ENCODE measurements around the gene RAD51AP2.
"Not testable (repeated sequence)": the region's sequence is repeated elsewhere in the genome, so short reads cannot be mapped to it uniquely, and the experiment has no call there.

RAD51AP2 gene

DNA sequence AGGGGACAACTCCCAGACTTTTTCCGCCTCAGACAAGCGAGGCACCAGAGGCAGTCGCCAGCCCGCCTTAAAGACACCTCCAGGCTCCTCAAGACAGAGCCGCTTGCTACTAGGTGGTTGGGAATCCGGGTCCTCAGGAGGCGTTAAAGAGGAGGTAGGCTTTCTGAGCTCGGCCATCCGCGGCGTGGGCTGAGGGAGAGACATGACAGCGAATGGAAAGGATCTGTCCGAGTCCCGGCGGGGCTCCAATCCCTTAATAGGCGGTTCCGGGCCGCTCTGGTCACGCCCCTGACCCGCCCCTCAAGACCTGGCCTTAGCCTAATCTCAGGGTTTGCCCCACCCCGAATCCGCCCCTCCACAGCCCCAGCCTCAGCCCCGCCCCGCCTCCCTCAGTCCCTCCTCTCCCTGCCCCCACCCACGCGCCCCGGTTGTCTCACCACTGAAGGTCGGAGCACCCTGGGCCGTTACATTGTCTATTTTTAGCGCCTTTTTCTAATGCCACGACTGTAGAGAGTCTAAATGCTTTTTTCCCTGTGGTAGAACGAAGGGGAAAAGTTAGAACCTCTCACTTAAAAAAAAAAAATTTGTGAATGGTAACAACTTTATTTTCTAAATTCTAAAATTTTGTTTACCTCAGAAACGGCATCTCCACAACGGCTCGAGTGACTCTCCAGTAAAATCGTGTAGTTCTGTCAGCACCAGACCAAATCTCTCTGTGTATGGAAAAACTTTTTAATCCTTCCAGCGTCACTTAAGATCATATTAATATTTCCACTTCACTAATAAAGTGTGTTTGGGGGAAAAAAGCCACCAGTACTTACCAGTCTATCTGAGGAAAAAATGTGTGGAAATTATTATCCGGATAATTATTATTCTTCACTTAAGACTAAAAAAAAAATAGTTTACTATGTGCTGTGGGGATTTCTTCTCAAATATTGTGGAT is at the start of gene RAD51AP2:
RAD51AP2 (minus strand) TSS at position 229 of the 943 bp plus-strand sequence; CDS start at position 204, 25 bp downstream.
- no peak for DNase-seq

DNA sequence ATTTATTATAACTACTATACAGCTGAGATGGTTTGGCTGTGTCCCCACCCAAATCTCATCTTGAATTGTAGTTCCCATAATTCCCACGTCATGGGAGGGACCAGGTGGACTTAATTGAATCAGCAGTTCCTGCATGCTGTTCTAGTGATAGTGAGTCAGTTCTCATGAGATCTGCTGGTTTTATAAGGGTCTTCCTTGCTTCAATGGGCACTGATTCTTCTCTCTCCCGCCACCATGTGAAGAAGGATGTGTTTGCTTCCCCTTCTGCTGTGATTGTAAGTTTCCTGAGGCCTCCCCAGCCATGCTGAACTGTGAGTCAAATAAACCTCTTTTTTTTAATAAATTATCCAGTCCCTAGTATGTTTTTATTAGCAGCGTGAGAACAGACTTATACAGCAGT is 47.5 kb upstream of the RAD51AP2 start:
- not testable (repeated sequence) for DNase-seq

DNA sequence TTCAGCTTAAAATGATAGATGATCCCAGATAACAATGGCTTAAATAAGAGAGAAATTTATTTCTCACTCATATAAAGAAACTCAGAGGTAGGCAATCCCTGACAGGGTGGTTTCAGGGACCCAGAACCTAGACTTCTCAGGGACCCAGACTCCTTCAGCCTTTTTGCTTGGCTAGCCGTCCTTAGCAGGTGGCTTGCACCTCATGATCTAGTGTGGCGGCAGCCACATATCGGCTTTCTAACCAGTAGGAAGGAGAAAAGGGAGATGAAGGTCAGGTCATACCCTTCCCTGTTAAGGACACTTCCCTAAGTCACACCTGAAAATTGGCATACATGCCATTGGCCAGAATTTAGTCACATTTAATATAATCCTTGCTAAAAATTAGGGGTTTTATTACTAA is 40.6 kb upstream of the RAD51AP2 start:
- no peak for DNase-seq

DNA sequence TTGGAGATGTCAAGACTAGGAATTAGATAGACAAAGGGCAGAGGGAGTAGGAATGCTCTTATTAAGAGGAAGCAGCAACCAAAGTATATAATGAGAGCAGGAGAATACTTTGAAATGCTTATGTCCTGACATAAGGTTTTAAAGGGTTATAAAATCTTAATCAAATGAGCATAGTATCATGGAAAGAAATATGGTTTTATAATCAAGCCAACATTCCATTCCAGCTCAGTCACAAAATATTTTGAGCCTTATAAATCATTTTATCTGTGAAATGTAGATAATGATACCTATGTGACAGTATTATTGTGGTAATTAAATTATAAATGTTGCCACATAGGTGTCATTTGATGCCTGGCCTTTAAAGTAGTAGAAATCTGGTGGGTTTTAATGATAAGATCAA is 39.8 kb upstream of the RAD51AP2 start:
- no peak for DNase-seq

DNA sequence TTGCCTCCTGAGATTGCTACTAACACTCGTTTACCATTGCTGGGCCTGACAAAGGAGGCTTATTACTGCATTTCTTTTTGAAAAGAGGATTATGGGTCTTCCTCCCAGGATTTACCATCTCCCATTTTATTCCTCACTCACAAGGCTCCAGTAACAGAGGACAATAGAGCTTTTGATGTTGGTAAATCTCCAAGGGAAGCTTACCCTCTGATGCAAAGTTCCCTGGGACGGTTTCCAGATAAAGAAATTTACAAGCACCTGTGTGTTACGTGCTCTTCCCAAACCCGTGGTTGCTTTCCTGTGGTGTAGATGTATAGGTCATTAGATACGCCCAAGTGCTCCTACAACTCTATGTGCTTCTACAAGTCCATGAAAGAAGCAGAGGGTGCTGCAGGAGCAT is 39.4 kb upstream of the RAD51AP2 start:
- DNase-seq, result no peak

DNA sequence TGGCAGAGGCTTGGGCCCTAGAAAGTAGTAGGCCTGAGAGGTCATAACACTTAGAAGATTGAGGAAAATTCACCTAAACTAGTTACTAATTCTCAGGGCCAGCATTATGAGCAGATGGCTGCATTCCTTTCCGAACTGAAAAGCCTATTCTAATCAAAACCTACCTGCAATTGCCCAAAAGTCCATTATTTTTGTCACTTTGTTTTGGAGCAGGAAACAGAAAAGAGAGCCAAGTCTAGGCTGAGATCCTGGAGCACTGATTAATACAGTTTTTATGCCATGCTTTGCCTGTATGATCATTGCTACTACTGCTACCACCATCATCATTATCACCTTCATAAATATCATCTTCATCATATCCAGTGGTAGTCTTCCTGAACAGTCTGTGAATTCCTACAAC is 36.9 kb upstream of the RAD51AP2 start:
- no peak for DNase-seq

DNA sequence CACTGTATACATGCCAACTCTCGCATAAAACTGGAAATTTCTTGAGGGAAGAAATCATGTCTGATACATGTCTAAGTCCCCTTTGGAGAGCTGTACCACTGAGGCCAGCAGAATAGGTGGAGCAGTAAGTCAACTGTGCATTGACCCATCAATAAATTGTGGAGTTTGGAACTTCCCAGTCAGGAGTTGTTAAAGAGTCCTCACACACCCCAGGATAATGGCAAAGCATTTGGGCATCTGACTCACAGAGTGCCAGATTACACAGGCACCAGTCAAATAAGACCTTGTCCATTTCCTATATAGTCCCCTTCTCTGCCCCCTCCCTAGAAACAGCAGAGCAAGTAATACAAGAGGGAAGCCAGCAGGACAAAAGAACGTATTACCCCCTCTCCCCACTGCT is 32.7 kb upstream of the RAD51AP2 start:
- no peak for DNase-seq

DNA sequence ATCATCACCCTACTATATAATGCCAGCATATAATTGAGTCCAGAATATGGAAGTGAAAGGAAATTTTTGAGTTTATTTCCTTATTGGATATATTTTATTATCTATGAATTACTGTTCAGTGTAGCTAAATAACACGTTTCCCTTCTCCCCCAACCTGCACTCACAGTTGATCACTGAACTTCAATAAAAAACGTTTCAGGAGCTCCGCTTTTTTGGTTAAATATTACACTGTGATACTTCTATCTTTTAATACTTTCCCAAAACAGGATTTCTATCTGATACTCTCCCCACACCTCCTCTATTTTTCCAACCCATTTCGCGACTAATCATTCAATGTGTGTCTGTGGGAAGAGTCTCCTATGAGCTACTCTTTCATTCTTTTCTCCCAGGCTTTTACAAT is 29.5 kb upstream of the RAD51AP2 start:
- no peak for DNase-seq

DNA sequence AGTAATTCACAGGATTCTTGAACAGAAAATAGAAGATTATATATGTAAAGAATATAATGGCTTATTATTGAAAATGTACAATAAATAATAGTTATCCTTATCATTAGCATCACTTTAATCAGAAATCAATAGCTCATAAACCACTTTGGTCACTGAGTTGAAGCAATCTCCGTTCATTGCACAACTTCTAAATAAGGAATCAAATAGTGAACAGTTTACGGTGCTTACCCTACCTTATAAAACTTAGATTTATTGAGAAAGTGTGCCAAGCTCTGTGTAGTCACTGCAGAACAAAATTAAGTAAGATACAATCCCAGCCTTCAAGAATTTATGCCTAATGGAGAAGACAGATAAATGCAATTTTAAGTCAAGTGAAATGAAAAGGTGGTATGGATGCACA is 29.0 kb upstream of the RAD51AP2 start:
- DNase-seq, result no peak

DNA sequence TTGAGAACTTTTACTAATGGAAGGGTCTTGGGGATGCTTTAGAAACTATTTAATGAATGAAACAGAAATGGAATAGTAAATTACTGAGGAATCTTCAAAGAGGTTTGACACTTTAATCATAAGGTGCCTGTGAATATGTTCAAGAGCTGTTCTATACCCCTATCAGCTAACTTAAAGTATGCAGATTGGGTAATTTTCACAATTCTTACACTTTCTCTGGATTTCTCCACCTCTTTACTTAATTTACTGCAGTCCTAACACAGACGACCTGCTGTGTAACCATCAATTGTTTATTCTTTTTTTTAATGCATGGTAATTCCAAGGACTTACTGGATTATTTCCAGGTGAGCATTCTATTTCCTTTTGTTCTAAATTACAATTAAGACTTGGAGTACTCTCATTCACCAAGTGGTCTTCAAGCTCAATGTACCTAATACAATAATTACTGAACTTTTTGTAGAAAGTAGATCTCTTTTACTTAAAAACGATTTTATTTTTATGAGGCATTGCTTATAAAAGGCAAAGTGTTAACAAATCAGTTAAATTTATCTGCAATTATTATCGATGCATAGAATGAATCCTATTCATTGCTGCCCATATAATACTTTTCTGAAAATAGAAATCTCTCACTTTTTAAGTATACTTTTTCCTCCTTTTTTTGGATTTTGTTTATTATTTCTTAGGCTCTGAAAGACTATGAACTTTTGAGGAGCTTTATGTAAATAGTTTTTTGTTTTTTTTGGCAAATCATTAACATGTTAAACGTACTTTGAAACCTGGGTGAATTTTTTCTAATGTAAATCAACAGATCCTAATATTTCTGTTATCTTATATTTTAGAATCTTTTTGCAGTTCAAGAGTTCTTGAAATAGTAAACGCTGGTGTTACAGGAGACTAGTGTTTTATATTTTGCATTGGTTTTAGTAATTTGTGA is 27.7 kb upstream of the RAD51AP2 start:
- no peak for DNase-seq

DNA sequence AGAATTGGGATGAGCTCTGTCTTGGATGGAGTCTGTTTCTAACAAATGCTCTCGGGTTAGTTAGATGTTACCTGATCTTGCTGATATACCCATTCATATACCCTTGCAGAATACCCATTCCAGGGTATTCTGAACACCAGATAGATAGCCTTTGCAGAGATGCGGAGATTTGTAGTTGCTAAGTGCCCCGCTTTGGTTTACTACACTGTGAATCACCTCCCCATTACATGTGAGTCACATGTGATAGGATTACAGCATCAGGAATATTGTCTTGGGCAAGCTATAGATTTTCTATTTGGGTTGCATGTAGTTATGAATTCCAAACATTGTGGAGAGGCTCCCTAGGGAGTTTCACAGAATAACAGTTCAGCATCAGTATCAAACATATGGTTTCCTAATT is 26.0 kb upstream of the RAD51AP2 start:
- DNase-seq, result no peak

DNA sequence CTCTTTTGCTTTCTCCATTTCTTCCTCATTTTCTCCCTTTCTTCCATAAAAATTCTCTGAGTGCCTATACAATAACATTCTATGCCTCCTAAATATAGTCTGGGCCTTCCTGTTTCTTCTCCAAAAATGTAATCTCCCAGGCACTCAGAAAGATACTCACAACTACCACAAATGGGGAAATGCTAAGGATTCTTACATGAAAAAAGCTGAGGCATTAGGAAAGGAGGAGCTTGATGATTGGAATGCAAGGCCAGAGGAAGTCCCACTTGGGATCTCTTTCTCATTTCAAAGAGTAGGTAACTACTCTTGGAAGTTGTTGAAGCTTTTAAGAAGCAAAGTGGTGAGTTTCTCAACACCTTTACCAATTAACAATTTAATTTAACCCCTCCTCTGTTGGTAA is 25.6 kb upstream of the RAD51AP2 start:
- no peak for DNase-seq

DNA sequence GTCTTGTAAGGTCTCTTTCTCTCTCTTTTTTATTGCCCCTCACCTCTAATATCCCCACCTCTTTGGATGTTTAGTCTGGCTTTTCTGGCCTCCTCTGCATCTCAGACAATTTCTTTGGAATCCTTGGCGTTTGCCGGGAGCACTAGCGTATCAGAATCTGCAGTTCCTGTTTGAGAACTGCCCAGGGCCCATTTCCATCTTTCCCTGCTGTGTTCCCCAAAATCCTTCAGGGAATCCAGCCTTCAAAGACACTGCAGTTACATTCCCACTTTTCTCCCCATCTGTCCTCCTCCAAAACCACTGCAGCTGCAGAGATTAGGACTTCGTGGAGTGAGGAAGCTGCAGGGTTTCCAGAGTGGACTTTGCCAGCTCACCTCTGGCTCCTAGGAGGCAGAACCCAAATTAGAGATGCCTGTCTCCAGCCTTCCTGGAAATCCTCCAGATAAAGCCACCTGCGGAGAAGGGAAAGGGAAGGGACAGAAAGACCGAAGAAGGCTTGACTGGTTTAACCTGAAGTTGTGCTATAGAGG is 25.0 kb upstream of the RAD51AP2 start:
- DNase-seq, result no peak

DNA sequence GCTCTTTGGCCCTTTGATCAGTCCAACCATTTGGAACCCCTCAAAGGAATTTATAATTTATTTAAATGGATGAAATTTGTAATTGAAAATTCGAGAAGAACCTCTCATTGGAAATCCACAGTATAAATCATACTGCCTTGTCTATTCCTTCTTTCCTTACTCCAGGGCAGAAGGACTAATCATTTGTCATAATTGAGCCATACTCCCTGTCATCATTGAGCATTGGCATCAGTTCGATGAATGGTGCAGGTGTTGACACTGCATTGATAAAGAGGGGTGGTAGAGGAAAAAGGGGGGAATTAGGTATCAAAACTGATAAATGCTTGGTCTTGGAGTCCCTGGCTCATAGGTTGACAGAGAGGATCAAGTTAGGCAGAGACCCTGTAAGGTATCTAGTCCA is 24.2 kb upstream of the RAD51AP2 start:
- no peak for DNase-seq

DNA sequence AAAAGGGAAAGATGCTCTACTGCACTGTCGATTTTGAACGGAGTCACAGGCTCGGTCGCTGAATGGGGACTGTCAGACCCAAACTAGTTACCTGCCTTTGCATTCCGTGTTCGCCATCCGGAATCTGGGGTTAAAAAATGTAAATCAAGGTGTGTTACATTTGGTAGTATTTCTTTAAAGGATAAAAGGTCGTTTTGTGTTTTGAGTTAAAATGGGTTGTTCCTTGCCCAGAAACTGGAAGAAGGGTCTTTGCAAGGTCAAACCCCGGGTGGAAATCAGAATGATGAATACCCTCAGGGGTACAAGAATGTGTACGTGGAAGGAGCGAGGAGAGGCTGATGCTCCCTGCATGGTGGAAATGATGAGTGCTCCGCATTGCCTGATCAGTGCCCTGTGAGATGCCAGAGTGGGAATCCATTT is 23.3 kb upstream of the RAD51AP2 start:
- DNase-seq, result no peak

DNA sequence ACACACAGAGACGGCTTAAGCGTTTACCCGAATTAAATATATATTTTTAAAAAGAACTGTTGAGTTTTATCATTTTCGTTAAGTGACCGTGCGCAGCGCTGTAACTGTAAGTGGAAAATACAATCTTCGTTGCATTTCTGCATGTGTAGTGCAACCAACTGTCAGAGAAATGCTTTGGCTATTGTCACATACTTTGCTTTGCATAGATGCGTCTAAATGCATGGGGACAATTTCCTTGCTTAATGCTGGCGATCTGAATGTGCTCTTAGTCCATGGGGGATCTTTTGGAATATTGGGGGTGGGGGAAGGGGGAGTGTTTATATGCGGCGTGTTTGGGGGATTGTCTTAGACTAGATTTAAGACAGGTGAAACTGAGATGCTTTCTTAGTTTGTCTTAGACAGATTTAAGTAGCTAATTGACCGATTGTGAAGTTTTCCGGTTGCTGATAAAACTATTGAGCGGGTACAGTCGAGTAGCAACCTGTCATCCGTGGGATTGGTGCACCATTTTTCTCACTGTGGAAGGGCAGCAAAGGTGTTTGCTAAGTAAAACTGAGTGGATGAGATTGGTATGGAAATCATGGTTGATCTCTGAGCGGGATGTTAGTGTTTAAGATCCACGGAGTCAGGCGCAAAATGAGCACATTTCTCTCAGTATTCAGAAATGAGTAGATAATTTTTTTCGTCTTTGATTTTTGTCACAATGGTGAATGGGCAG is 22.7 kb upstream of the RAD51AP2 start:
- no peak for DNase-seq

DNA sequence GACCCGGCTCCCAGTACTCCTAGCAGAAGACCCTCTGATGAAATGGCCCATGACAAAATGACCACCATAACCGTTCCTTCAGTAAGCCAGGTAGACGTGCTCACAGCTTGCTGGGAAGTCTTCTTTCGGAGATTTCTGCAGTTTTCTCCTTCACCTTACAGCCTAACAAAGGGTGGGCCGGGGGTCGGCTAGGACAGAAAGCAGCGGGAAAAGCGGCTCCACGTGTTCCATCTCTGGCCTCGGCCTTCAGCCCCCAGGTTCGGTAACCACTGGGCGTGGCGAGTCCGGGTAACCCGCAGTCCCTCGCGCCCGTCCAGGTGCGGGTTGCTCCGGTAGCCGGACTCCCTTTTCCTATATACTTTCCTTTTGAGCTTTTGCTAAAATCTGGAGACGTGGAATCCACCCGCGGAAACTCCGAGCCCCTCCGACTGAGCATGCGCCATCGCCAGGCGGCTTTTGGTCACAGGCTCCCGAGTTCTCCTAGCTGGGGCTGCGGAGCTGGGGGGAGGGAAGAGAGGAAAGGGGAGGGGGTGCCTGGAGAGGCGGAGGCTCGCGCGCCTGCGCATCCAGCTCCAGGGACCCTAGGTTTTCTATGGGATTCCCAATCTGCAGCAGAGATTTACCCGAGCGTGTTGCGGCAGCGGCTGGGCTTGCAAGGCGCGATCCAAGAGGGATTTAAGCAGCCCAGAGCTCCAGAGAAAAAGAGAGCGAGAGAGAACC is 22.0 kb upstream of the RAD51AP2 start, which contains the start of gene VSNL1:
VSNL1 (plus strand) TSS at position 604 of the 720 bp plus-strand sequence. CDS start 51,379 bp downstream, outside the sequence.
- DNase-seq, result no peak

DNA sequence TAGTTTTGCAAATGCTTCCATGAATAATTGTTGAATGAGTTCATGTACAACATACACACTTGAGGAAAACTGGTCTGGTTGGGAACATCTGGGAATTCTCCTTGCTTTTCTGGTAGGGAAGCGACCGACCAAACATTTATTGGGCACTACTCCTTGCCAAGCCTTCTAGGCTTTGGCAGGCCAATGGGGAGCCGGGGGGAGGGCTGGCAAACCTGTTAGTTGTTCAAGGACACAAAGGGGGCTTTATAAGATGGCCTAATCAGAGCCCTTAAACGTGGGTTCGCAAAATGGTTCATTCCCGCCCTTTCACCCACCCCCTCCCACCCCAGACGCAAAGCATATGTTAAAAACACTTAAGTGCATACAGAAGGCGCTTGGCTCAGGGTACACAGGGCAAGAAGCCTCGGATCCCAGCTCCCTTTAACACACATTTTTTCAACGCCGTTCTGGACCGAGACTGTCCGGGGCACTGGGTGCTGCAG is 21.4 kb upstream of the RAD51AP2 start:
- no peak for DNase-seq

DNA sequence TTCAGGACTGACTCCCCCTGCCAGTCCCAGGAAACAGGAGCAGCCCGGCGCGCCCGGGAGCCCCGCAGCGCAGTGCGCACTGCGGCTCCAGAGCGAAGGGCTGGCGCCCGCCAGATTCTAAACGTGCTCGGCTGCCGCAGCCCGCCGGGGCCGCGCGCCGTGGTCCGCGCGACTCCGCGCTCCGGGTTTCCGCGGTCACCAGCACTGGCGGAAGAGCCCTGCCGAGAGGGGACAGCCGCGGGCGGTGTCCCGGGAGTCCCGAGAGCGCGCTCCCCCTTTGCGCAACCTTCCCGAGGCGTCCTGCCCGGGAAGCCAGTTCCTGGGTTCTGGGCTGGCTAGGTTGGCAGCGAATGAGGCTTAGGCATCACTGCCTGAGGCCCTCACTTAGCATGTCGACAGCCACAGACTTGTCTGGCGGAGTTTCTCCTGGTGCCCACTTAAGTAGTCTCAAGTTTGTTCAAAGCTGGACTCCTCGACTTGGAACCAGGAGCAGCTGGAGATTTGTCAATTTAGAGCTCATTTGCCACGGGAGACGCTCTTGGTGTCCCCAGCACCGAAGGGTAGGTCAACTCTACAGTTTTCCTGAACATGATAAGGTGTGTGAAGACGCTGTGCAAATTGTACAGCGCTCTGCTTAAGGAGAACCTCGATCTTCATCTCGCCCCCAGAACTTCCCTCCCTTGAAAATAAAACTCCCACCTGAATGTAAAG is 20.8 kb upstream of the RAD51AP2 start:
- no peak for DNase-seq

DNA sequence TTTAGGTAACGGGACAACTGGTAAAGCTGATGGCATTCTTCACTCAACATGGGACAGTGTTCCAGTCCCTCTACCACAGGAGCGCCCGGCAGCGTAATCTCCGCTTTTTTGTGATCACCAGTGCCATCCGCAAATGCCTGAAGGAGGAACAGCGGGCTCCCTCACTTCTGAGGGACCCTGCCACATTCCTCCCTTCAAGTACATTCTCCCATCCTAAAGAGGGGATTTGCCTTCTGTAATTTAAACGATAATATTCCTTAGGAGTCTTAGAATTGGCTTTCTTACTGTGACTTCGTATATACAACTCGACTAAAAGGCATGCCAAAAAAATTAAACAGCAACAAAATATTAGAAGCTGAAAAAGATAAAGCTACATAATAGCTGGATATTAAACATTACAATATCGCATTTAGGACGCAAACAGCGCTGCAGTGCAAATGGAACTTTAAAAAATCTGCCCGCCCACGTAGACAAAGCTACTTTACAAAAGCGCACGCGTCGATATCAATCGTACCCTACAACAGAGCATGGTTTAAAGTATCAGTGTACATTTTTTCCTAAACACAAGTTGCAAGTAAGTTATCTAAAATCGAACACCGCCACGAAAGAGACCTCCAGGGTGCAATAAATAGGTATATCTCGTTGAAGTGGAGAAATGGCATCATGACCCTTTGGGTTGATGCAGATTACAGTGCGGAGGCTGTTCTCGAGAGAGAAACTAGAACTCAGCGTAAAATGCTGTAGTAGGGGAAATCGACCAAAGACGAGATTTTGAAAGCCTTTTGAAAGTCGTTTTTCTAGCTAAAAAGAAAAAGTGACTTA is 20.0 kb upstream of the RAD51AP2 start:
- DNase-seq, result no peak

All from activated CD4-positive, CD25-positive, alpha-beta regulatory T cell (primary cell).